AG09319 (cell line): ENCODE data around the gene CLDN20.

Source experiments
- DNase-seq: peaks from one replicate; pipeline ENCODE4 v3.0.0-alpha.2; 2010; ENCODE audit warnings: low read depth; ENCODE audit errors: extremely low read depth
- CTCF ChIP-seq: IDR thresholded peaks from 2 replicates; pipeline ENCODE4 v1.5.1; 2011; ENCODE audit warnings: low read depth, mild to moderate bottlenecking, inconsistent platforms, low read length, moderate library complexity

CLDN20 gene

GRCh38 chr6:155278319-155279049 is 14.7 kb downstream of the CLDN20 start:
- TF ChIP-seq CTCF: no peak

GRCh38 chr6:155284775-155285174 is 21.0 kb downstream of the CLDN20 start:
- DNase-seq: no peak
- TF ChIP-seq CTCF: no peak

More at GRCh38 chr6:155278319-155279049, 14.7 kb downstream of the CLDN20 start:
- no peak for DNase-seq

GRCh38 chr6:155287762-155288161 is 23.9 kb downstream of the CLDN20 start:
- DNase-seq: no peak
- no peak for TF ChIP-seq CTCF

- DNase-seq: no peak
- TF ChIP-seq CTCF: no peak
Observed at GRCh38 chr6:155290491-155290890, 26.7 kb downstream of the CLDN20 start.

- DNase-seq: no peak
- TF ChIP-seq CTCF: no peak
Observed at GRCh38 chr6:155291291-155291690, 27.5 kb downstream of the CLDN20 start.

GRCh38 chr6:155292711-155293110 is 28.9 kb downstream of the CLDN20 start:
- DNase-seq: no peak
- no peak for TF ChIP-seq CTCF

- DNase-seq: no peak
- TF ChIP-seq CTCF: no peak
Observed at GRCh38 chr6:155297669-155298068, 33.9 kb downstream of the CLDN20 start.
